Activated gamma-delta T cell treated with Interleukin-2 at 50 U/mL for 16 hours (primary cell): ENCODE measurements around the gene ADAP1.
"Not testable (repeated sequence)": the region's sequence is repeated elsewhere in the genome, so short reads cannot be mapped to it uniquely, and the experiment has no call there.

ENCODE experiments used
- DNase-seq: peaks from one replicate; pipeline ENCODE4 v3.0.0-alpha.2; 2020

Gene ADAP1

DNA sequence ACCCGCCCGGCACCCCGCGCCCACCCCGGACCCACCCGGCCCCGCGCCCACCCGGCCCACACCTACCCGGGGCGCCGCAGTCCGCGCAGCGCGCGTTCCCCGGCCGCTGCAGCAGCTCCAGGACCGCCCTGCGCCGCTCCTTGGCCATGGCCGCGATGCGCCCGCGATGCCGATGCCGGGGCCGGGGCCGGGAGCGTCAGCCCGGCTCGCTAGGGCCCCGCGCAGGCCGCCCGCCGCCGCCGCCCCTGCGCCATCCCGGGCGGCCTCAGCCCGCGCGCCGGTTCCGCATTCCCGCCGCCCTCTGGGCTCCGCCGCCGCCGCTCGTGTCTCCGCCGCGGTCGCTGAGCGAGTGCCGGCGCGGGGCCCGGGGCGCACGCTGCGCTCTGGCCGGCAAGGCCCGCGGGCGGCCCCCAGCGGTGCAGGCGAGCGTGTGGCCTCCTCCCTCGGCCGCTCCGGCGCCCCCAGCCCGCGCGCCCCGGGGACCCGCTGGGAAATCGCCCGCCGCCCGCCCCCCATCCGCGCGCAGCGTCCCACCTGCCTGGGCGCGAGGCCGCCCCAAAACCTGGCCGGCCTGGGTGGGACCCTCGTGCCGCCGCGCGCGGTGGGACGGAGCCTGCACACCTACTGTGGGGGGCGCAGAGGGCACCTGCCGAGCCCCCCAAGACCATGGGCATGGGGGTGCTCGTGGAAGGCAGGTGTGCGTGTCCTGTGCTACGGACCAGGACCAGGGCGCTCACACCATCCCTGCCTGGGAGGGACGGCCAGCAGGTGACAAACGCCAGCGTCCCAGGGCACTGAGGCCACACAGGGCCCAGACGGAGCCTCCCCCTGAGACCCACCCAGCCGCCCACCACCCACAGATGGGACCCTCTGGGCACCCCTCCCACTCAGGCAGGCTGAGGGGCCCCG lies at the start of gene ADAP1:
Gene ADAP1 (minus strand): TSS at position 351 of the 909 bp plus-strand sequence. CDS start 203 bp downstream, at position 148.
- DNase-seq: peak; percentile 53

- DNase-seq: not testable (repeated sequence)
Observed at GRCh38 chr7:1002445-1002844, 48.0 kb upstream of the ADAP1 start.

- DNase-seq: not testable (repeated sequence)
Observed at GRCh38 chr7:1002026-1002425, 47.5 kb upstream of the ADAP1 start.

- DNase-seq: not testable (repeated sequence)
Observed at GRCh38 chr7:1001069-1001770, 46.7 kb upstream of the ADAP1 start.

GRCh38 chr7:999941-1000935 lies 45.8 kb upstream of the ADAP1 start:
- no peak for DNase-seq

DNA sequence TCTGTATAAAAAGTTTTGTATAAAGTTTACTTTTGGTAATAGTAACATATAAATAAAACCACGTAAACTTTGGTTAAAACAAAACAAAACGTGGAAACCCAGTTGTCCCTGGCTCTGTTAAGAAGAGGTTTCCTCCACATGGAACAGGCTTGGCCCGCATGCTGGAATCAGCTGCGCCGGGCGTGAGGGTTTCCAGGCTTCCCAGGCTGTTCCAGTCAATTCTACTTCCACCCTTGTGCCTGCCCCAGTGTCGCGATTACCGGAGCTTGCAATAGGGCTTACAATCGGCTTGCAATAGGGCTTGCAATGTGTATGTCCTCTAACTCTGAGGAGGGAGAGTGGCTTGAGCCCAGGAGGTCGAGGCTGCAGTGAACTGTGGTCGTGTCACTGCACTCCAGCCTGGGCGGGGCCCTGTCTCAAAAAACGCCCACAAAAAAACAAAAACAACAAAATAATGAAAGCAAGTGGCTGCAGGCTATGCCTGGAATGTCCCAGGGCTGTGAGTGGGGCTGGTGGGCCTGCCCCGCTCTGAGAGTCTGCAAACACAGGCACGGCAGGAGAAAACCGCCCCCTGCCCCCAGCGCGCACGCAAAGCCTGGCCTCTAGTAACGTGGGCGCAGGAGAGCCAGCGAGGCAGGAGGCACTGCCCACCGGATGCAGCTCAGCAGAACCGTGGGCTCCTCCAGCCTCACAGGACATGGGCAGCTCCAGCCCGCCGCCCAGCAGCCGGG lies 44.8 kb upstream of the ADAP1 start:
- DNase-seq: no peak

DNA sequence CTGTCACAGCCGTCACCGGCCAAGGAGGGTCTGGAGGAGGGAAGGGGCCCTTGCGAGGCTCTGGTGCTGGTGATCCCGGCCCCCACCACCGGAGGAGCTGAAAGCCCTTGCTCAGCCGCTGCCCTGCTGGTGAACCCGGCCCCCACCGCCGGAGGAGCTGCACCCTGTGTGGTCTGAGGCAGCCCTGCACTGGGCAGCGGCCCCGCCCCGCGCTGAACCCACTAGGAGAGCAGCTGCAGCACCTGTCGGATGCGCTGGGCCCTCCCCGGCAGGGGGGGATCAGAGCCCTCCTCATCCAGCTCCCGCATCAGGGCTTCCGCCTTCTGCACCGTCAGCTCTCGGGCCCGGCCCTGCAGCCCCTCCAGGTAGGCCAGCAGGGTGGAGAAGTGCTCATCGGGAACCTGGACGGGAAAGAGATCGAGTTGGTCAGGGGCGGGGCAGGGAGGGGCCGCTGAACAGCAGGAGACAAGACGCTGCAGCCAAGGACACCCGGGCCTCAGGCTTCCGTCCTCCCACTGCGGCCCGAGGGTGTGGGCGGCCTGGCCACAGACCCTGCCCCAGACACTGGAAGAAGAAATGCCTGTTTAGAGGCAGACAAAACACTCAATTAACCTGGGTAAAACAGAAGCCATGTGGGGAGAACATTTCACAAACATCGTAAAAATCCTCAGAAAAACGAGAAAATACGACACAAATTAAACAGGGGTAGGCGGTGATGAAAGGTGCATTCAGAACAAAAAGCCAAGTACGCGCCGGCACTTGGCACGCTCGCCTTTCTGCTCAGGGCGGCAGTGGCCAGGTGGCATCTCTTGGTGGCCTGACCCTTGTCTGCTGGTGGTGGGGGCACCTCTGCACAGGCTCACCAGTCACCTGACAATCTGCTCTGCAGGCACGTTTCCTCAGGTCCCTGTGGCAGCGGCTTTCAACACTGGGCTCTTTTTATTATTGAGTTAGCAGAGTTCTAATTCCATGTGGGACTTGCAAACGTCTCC lies 43.2 kb upstream of the ADAP1 start:
- no peak for DNase-seq

DNA sequence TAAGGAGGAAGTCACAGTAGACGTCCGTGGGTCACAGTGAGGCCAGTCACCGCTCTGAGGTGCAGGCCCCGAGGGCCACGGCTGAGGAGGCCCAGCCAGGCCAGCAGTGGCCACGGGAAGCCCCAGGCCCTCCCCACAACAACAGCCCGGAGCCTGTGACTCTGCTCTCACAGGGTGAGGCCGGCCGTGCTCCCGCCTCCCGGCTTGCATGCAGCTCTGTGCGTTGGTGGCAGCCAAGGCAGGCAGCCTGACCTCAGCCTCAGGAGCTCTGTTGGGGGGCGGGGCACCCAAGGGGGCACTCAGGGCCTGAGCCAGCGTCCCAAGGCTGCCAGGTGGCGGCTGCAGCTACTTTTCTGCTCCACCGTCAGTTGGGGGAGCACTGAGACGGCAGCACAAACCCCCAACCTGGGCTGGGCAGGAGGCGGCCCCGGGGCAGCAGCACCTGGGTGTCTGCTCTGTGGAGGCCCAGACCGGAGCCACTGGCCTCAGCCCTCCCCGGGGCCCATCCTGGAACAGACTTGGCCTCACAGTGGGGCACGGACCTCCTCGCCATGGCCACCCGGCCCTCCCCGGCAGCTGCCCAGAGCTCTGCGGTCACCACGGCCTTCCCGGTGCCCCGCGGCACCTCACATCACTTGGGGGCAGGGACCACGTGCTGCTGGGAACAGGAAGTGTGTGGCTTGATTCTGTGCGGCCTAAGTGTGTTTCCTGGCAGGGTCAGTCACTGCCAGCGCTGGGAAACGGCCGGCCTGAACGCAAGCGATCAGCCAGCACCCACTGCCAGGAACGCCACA lies 41.8 kb upstream of the ADAP1 start:
- no peak for DNase-seq

DNA sequence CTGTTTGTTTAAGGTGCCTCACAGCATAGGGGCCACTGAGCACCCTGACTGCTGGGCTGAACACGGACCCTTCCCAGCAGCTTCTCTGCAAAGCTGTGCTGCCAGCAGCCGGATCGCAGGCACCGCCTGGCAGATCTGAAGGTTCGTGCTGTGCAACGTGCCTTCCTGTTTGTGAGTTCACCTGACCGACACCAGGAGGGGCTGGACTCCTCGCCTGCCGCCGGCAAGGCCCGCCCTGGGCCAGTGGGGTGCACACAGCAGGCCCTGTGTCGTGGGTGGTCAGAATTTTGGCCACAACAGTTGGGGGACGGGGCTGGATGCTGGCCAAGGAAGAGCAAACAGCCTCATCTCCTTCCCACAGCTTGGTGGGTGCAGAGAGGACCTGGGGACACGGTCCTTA lies 41.1 kb upstream of the ADAP1 start:
- no peak for DNase-seq

- no peak for DNase-seq
Observed at GRCh38 chr7:994592-995308, 40.3 kb upstream of the ADAP1 start.

DNA sequence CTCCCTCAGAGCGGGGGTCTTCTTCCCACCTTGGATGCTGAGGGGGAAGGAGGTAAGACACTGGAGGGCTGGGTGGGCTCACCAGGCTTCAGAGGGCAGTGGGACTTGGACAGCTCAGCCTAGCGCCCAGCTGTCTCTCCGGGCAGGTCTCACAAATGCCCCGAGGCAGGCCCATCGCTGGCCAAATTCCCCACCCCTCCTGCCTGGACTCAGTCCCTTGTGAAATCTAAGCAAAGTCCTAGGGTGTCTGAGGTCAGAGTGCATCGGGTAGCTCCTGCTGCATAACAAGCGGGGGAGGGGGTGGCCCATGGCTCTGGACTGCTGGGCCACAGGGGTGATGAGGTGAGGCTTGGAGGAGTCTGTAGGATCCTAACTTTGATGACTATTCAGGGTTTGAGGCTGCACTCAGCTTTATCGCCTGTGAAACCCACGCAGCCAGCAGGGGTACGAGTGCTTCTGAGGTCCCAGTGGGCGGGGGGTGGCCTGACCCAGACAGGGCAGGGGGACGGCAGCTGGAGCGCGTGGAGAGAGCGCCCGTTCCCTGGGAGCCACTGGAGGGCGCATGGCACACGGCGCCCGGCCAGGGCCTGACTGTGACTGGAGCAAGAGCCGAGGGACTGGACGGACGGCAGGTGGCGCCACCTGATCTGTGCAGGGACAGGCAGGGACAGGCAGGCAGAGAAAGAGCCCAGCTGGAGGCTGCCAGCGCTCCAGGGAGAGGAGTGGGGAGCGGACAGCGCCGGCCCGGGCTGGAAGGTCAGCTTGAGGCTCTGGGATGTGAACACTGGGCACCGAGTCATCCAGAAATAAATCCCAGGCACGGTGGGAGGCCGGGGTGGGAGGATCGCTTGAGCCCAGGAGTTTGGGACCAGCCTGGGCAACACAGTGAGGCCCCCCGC lies 38.5 kb upstream of the ADAP1 start:
- peak; percentile 95 for DNase-seq

GRCh38 chr7:991729-992656 lies 37.5 kb upstream of the ADAP1 start:
- DNase-seq: no peak

GRCh38 chr7:990933-991728 lies 36.7 kb upstream of the ADAP1 start:
- no peak for DNase-seq

DNA sequence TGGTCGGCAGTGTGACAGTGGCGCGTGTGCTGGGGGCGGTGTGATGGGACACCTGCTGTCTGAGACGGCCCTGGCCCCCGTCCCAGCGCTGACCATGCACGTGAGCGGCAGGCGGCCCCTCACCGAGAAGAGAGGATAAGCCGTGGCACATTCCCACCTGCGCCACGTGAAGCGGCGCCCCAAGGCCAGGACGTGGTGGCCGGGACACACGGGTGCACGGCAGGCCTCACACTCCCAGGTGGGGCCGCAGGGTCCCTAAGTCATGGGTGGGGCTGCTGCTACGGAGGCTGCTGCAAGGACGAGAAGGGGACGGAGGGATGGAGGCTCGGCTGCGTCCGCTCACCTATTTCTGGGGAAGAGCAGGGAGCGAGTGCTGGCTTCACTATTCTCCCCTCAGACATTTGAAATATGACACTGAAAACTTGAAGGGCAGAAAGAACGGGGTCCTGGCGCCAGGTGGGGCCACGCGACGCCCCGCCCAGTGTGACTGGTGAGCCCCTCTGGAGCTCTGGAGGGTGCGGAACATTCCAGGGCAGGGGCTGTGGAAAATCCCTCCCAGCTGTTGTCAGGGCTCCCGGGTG lies 36.0 kb upstream of the ADAP1 start:
- DNase-seq: no peak

DNA sequence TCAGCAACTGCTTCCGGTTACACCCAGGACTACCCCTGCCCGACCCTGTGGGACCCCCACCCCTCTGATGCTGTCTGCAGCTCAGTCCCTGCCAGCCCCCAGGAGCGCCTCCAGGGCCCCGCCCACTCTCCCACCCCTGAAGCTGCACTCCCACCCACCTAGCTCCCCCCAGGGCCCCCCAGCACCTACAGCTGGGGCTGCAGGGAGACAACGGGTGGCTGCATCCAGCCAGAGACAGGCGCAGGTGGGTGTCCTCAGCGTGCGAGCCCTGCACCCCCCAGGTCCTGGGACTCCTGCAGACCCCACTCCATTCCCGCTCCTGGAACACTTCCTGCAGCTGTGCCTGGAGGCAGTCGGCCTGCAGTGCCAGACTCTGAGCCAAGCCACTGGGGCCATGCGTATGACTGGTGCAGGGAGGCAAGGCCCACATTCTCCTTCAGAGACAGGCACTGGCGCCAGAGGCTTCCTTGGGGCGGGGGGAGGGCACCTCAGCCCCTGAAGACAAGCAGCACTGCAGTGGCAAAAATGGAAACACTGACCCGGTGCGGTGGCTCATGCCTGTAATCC lies 34.6 kb upstream of the ADAP1 start:
- no peak for DNase-seq
